ENCODE results near the gene SPSB3.

The SPSB3 gene

GRCh38 chr16:1729026-1729425, 53.3 kb downstream of the SPSB3 start:
- POLR2A ChIA-PET, result interaction anchor here (0.7 kb wide), 1 partner anchor 412 kb away, joined by 5 read pairs; no protein-coding TSS in a partner anchor
- TF ChIP-seq CTCF (IDR thresholded peaks at IDR 0.05; ENCODE audit: insufficient read depth, low read length, missing control alignments), result no peak
- DNase-seq (ENCODE audit: low read depth, low spot score), result no peak
- CTCF ChIA-PET, result no interaction called here
- no peak overlapping the region for H3K4me3 ChIP-seq (ENCODE audit: low read depth, low read length)

DNA sequence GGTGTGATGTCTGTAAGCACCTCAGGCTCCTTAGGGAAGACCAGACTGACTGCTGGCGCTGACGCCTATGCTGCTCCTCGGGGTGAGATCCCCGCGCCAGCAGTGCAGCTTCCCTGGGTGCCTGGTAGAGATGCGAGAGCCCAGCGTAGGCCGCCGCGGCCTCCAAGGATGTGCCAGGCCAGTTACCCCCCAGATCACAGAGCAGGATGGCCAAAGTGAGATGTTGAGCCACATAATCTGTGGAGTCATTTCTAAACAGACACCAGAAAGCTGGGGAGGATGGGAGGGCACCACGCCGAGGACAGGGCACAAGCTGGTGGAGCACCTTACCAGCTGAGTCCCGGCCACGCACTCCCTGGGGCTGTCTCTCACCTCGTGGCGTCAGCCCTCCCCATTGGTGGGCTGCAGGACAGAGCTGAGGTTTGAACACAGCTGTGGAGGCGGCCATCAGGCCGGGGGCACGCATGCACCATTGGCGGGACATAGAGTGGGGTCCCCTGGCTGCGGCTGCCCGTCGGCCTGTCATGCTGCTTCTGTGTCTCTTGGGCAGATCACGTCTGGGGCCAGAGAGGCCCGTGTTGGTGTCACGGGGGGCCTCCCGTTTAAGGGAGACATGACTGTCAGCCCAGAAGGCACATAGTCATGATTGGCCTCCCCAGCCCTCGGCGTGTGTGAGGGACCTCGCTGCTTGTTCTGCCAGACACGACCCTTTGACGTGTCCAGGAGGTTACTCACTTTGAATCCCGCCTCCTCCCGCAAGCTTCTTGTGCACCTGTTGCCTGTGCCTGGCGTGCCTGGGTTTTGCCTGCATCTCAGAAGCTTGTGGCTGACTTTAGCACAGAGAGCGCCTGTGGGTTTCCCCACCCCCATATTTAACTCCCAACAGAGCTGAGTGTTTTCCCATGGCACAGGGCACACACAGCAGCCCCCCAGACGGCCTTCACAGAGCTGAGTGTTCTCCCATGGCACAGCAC, 54.4 kb downstream of the SPSB3 start:
- DNase-seq (ENCODE audit: low read depth, low spot score), result no peak
- CTCF ChIA-PET, result interaction anchor here (0.9 kb wide), 1 partner anchor 20 kb away, joined by 4 read pairs; no protein-coding TSS in a partner anchor
- H3K4me3 ChIP-seq (ENCODE audit: low read depth, low read length), result no peak overlapping the region
- TF ChIP-seq CTCF (IDR thresholded peaks at IDR 0.05; ENCODE audit: insufficient read depth, low read length, missing control alignments), result no peak
- POLR2A ChIA-PET, result interaction anchor here (0.7 kb wide), 1 partner anchor 413 kb away, joined by 5 read pairs; no protein-coding TSS in a partner anchor
